ENCODE results near the gene PAX8.

The PAX8 gene

DNA sequence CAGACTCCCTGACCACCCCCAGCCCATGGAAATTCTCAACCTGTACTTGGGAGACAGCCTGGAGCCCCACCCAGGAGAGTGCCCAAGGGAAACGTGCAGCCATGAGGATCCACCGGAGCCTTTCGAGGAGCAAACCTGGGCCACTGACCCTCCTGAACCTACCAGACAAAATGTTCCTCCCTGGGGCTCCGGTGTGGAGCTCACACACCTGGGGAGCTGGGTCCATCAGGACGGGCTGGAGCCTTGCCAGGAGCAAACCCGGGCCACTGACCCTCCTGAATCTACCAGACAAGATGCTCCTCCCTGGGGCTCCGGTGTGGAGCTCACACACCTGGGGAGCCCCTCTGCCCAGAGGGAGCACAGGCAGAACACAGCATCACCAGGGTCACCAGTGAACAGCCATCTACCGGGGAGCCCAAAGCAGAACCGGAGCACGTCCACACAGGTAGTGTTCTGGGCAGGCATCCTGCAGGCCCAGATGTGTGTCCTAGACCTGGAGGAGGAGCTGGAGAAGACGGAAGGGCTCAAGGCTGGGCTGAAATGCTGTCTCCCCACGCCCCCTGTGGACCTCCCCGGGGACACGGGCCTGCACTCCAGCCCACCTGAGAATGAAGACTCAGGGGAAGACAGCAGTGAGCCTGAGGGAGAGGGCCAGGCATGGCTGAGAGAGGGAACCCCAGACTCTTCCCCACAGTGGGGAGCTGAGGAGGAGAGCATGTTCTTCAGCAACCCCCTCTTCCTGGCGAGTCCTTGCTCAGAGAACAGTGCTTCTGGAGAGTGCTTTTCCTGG, 96.1 kb downstream of the PAX8 start:
- DNase-seq (ENCODE audit: low spot score): no peak

DNA sequence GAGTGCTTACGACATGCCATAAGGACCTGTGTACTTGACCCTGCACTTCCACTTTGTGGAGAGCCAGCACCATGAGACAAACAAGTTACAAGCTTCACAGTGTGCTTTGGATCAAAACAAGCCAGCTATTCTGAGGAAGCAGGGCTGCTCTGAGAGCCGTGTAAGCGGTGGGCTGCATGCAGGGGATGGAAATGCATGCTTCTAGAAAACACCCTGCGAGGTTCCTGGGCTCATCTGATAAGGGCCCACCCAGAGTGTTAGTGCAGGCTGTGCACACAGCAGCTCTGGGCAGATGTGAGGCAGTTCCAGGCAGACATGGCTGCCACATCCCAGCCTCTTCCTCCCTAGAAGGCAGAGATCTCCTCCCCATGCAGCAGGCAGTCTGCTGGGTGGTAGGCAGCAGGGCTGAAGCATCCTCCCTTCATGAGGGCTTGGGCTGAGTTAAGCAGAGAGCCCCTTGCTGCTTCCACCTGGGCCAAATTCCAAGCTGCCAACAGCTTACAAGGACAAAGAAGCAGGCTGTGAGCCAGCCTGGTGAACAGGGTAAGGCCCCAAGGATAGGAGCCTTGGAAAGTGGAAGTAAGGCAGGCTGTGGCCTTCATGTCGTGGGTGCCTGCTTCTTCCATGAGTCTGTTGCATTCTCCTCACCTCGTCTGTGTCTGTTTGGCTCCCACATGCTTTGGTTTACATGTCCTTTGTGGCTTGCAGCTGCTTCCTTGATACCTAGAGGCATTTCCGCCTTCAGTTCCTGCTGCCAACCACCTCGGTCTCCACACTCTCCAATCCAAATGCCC, 97.3 kb downstream of the PAX8 start:
- DNase-seq (ENCODE audit: low spot score): no peak

DNA sequence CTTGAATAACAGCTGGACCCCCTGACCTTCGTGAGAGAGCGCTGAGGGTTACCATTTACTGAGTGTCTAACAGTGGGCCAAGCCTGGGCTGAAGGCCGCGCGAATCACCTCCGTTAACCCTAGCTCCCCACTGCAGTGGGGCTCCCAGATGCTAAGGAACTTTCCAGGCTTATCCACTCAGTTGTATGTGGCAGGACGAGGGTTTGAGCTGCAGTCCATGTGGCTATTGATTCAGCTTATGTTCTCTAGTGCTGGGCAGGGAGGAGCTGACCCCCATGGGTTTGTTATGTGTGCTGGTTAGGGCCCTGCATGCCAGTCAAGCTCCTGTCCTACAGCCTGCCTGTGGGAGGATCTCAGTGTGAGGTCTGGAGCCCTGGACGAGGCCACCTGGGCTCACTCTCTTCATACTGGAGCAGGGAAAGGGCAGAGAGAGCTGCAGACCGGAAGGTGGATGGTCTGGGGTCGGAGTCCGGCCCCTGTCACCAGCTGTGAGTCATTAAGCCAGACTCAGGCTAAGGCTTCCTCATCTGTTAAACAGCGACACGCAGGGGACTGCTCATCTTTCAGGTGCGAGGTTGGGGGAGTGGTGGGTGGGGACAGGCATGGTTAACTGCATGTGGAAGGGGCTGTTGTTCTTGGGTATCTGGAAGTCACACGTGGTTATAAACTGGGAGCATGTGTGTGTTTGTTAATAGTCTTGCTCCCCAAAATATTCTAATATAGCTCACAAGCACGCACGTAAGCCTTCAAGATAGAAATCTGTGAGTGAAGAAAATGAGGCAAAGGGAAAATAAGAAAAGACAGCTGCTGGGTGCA, 98.4 kb downstream of the PAX8 start:
- no peak for DNase-seq (ENCODE audit: low spot score)

DNA sequence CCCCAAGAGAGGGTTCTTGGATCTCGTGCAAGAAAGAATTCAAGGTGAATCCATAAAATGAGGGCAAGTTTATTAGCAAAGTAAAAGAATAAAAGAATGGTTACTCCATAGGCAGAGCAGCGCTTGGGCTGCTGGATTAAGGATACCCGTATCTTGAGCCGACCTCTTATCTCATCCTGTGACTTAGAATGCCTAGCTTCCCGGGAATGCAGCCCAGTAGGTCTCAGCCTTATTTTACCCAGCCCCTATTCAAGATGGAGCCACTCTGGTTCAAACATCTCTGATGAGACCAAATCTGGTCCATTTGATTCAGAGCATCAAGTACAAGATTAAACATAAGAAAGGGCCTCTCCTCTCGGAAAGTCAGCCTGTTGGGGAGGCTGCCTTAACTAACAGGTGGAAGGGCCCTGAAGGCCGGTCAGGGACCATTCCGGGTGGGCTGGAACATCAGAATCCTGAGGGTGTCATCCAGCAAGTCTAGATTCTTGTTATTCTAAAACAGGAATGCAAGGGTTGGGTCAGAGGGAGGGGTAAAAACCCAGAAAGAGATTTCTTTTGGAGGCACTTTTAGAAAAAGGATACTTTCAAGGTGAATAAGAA, 99.2 kb downstream of the PAX8 start:
- DNase-seq (ENCODE audit: low spot score): no peak

DNA sequence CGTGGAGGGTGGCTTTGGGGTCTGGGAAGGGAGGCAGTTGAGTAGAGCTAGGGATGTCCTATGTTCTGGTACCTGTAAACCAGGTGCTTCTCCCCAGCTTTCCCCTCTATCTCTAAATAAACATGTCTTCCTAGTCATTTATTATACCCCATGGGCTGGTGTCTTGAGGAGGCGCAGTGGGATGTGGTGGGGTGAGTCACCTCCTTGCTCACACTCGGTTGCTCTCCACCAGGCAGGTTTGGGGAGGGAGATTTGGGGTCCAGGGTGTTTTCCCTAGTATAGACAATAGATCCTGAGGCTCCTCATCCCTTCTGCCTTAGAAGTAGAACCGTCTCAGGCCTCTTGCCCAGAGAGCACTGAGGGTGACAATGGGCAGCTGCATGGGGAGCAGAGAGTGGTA, 99.8 kb downstream of the PAX8 start:
- DNase-seq (ENCODE audit: low spot score): no peak

DNA sequence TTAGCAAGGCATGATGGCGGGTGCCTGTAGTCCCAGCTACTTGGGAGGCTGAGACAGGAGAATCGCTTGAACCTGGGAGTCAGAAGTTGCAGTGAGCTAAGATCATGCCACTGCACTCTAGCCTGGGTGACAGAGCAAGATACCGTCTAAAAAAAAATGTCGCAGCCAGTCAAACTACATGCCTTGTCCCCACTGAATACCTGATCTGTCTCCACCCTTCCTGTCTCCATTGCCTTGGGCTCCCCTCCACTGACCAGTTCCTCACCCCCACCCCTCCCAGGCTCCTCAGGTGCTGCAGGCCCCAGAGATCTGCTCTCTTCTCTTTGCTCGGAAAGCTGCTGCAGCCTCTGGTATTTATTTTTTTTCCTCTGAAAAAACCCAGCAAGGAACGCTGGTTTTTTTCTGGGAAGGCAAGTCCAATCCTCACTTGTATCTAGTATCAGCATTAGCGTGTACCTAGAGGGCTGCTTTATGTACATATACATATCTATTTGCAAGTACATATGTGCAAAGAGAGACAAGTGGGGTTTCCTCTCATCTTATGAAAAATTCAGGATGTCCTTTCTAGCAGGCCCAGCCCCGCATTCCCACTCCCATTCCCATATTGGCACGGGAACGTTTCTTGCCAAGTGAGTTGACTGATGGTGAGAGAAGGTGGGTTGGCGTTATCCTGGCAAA, 100.5 kb downstream of the PAX8 start:
- no peak for DNase-seq (ENCODE audit: low spot score)

DNA sequence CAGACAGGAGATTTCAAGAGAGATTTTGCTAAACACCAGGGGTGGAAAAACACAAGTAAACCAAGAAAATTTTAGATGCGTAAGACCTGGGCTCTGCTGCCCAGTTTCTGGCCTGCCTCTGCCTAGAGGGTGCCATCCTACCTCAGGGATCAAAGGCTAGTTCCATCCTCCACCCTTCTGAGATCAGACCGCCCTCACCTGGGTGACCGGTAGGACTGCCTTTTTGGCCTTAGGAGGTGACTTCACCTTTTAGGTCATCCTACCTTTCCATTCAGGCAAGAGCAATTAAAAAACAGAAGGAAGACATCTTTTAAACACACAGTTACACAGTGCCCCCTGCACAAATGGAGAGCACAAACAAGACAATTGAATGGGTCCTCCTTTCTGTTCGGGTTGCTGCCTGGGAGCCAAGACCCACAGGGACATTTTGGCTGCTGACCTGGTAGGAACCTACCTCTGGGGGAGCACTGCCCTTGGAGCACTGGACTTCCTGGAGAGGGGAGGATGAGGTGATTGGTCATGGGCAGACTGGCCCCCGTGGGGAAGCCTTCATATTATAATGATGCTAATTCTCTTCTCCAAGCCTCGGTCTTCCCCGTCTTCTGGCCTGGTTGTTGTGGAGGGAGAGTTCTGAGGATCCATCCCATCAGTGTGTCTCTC, 101.9 kb downstream of the PAX8 start:
- no peak for DNase-seq (ENCODE audit: low spot score)

DNA sequence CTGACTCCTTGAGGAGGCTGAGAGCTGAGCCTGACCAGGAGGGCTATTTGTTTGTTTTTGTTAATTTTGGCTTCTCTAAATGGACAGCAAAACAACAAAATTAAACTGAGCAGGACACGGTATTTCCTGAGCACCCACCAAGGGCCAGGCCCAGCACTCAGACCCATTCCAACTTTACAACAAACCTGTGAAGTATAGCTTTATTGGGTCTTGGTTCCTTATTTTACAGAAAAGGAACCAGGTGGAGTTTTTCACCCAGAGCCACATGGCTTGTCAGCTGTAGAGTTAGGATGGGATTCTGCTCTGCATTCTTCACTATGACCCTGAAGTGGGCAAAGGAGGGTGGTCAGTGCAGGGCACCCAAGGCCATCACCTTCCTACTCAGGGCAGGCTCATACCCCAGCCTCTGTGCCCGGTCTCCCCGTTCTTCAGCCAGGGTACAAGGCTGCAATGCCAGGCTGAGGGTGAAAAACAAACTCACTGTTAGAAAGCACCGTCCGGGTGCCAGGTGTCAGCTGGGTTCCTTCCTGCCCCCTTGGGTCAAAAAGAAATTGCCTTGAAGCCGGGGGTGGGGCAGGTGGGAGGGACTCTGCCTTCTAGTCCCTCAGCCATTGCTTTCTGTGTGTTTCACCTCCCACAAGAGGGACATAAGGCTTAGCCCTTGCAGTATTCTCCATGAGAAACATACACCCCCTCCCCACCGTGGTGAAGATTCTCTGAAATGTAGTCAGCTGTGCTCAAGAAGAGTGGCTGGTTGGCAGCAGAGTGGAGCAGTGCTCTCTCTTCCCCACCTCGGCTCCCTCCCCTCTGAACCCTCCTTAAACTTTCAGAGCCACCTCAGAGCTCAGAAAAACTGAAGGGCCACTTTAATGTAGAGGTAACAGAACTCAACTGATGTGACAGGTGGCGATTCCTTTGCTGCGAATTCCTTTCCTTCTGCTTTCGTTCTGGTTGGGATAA, 102.7 kb downstream of the PAX8 start:
- DNase-seq (ENCODE audit: low spot score): no peak

DNA sequence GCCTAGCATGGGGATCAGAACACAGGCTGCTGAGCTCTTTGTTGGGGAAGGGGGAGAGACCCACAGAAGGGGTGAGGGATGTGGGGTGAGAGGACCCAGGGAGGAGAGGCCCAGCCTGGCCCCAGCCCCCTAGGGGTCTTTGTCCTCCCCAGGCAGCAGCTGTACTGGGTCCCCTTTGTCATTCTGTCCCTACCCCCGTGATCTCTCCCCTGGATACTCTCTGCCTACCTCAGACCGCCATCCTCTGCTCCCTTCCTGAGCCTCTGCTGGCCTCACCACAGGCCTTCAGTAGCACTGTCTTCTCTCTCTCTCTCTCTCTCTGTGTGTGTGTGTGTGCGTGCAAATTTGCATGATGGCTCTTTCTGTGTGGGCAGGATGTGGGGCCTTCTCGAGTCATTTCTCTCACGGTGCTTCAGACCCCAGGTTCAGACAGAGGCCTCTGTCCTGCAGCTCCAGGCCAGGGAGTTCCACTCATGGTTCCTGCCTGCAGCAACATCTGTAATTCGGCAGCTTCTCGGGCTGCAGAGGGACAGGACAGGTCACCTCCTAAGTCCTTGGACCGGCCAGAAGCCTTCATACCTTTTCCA, 103.6 kb downstream of the PAX8 start:
- DNase-seq (ENCODE audit: low spot score): no peak

DNA sequence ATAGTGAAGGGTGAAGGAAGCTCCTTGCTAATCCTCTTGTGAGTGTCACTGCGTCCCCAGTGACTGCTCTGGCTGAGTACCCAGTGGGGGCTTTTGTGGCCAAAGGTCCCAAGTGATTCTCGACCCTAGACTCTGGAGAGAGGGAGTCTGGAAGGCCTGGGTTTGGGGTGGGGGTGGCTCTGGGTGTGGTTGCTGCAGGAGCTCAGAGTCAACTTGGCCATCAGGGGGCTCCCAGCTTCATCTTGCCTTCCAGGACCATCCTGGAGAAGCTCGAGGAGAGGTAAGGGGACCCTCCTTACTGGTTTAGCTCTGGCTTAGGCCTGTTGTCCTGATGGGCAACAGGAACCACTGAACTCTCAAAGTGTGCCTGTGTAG, 104.4 kb downstream of the PAX8 start:
- no peak for DNase-seq (ENCODE audit: low spot score)

DNA sequence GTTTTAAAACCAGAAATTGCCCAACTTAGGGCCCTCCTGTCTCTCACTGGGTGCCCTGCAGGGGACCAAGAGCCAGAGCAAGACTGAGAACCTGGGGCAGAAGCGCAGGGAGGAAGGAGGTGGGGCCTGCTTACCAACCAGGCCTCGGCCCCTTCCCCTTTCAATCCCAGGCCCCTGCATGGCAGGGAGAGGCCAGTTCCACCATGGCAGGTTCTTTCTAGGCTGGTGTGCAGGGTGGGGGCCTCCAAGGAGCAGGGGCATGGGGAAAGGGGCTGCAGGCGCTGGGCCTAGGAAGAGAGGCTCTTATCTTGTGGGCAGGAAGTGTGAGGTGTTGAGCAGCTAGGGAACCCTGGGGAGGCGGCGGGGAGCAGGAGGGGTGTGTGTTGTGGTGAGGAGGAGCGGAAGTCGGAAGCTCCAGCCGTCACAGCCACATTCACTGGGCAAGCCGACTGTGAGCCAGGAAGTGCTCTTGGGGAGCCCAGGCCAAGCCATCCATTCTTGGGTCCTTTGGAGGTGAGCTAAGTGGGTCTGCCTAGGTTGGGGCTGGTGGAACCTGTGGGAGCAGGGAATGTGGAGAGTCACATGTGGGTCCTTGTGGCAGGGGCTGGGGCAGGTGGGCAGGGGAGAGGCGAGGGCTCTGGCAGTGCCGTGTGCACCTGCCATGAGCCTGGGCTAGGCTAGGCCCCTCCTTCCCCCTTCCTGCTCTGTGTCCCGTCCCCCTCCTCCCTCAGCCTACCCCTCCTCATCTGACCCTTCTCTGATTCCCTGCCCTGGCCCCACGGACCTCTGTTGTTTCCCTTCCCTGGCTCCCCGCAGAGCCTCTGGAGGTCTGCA, 105.0 kb downstream of the PAX8 start, which contains the start of gene PSD4:
Gene PSD4 (plus strand): TSS at position 430 of the 834 bp plus-strand sequence. CDS start 8,486 bp downstream, outside the sequence.
- no peak for DNase-seq (ENCODE audit: low spot score)

DNA sequence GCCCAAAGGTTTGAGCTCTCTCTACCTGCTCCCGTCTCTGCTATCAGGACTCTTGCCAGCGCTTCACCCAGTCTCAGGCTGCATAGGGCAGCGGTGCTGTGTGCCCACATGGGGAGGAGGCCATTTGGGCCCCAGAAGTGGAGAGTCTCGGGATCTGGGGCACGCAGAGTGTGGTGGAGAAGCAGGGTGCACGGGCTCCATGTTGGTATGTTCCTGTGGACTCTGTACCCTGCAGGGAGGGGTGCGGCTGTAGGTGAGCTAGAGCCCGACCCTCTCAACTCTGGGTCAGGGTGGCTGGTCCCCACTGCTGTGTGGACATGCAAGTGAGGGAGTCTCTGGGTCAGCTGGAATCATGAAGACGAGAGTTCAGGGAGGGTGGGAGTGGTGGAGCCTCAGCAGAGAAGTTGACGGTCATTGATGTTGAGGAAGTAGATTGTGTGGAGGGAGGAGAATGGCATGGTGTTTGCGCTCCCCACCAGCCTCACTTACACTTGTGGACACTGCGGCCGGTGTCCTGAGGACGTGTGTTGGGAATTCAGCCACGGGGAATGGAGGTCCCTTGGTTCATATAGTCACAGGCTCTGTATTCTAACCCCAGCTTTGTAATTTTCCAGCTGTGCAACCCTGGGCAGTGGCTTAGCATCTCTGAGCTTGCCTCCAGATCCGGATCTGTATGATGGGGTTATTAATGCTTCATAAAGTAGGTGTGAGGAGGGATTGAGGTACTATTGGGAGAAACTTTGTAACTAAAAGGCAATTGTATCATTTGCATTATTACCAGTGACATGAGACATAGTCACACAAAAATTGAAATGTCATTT, 105.8 kb downstream of the PAX8 start:
- DNase-seq (ENCODE audit: low spot score): no peak

DNA sequence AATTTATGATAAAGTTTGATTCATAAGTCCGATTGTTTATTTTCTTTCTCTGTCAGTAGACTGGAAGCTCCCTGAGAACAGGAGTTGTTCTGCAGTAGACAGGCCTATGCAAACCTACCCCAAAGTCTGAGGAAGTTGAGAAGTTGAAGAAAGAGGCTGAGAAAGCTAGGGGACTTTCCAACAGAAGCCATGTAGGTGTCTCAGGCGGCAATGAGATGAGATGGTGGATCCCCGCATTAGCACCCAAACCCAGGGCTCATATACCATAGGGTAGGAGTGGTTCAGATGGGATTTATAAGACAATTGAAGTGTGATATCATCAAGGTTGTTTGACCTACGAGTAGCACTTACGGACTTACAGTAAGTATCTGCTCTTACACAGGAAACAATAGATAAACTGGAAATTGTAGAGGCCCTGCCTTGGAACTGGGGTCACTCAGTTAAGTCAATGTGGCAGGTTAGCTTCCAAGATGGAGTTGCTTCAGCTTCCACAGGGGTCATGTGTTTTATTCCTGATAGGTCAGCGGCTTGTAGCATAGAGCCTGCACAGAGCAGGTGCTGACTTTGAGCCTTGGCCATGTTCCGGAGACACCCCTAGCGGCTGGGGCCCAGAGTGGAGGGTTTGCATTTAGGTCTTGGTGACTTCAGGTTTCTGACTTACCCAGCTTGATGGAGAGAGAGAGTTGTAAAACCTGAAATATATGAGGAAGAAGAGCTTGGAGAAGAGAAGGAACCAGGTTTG, 107.2 kb downstream of the PAX8 start:
- no peak for DNase-seq (ENCODE audit: low spot score)

DNA sequence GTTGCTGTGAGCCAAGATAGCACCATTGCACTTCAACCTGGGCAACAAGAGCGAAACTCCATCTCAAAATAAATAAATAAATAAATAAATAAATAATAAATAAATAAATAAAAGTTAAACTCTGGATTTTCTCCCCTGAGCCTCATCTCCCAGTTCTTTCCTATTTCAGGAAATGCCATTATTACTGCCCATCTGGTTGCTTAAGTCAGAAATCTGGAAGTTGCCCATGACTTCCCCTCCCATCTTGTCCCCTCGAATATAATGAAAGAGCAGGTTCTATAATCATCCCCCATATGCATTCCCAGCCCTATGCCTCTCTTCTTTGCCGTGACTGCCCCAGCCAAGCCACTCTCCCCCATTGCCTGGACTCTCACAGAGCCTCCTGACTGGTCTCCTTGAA, 109.1 kb downstream of the PAX8 start:
- DNase-seq (ENCODE audit: low spot score): no peak

DNA sequence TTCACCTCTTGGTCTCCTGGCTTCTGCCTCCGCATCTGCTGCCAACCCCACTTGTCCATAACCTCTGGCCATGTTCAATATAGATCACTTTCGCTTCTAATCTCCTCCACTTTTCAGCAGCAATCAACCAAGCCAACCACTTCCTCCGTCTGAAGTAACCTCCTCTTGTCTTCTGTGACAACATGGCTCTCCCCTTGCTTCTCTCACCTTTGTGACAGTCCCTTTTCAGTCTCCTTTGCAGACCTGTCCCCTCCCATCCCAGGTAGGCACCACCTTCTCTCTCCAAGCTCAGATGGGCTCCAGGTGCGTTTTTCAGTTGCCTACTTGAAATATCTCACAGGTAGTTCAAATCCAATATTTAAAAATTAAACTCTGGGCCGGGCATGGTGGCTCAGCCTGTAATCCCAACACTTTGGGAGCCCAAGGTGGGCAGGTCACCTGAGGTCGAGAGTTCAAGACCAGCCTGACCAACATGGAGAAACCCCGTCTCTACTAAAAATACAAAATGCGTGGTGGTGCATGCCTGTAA, 109.7 kb downstream of the PAX8 start:
- no peak for DNase-seq (ENCODE audit: low spot score)

DNA sequence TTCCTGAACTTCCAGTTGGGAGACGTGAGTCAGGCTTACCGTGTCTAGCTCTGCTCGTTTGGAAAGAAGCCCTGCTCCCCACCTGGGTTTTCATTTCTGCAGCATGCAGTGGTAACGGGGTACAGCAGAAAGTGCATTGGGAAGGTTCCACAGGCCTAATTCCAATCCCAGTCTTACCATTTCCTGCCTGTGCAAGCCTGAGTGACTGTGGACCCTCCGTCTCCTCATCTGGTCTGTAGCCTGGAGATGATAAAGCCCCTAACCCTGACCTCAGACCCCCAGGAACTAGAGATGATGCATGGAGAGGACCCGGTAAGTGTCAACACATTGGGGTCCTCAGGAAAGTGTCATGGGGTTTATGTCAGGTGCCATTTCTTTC, 110.8 kb downstream of the PAX8 start:
- DNase-seq (ENCODE audit: low spot score): no peak

Data from D341Med (cell line).